Adrenal gland (tissue), 12 donors: ENCODE measurements around the gene PNMT. TPM values are rescaled to one million over a fixed set of nuclear protein-coding genes. Genes with fewer than 3 reads are reported as not detected.

Source experiments
- DNase-seq, 7 donors: peaks; one replicate each; pipeline ENCODE4 v3.0.0-alpha.2; 2019 to 2020
- H3K27ac ChIP-seq, 5 donors: fragments of 200-600 bp; sonication (generic) in 4 of 5; 1 replicate in 3 of 5; 2 replicates in 2 of 5; pipeline versions ENCODE4 v1.5.1 to v1.8.0; 2016 to 2020; ENCODE audit warnings: mild to moderate bottlenecking in 1 of 5
- H3K27me3 ChIP-seq: fragments of 200-600 bp; 2 replicates; pipeline ENCODE4 v1.8.0; 2021
- H3K36me3 ChIP-seq, 2 donors: fragments of 200-600 bp; replicated peaks in 1 of 2; 1 replicate in 1 of 2; 2 replicates in 1 of 2; pipeline versions ENCODE4 v1.5.1 to v1.8.0; 2018 to 2022
- H3K4me1 ChIP-seq, 2 donors: fragments of 200-600 bp; replicated peaks in 1 of 2; 1 replicate in 1 of 2; 2 replicates in 1 of 2; pipeline versions ENCODE4 v1.5.1 to v1.8.0; 2018 to 2021
- H3K4me3 ChIP-seq, 4 donors: fragments of 200-600 bp; sonication (generic) in 3 of 4; one replicate each; pipeline ENCODE4 v1.5.1; 2016 to 2018
- H3K9me3 ChIP-seq, 3 donors: fragments of 200-600 bp; sonication (generic) in 1 of 3; replicated peaks in 1 of 3; 1 replicate in 2 of 3; 2 replicates in 1 of 3; pipeline versions ENCODE4 v1.5.1 to v1.8.0; 2016 to 2021
- POLR2A ChIP-seq, 2 donors: fragments of 450-650 bp; IDR thresholded peaks; one replicate each; pipeline ENCODE4 v1.6.1; 2017; ENCODE audit warnings: antibody characterized with exemption in 2 of 2, mild to moderate bottlenecking in 2 of 2, moderate library complexity in 1 of 2
- WGBS, 4 donors: extraction: QIAGEN DNeasy Blood & Tissue Kit in 2 of 4; methylation state at CpG; one replicate each; pipeline versions ENCODE4 v1.1.5 to v1.1.7; 2013 to 2017; 5-methylcytosine and 5-hydroxymethylcytosine counted together
- intact Hi-C, 2 donors: fragments of 100-400 bp; cut with DNase I; formaldehyde crosslinking; loops; one replicate each; pipeline versions ENCODE4 v1.14.1 to v1.15.0; 2022 to 2023
- polyA plus RNA-seq, 3 donors: library from polyadenylated mRNA; stranded (reverse); fragments of 200-250 nt in 2 of 3; fragments of 350-450 nt in 1 of 3; fragmentation: Illumina TruSeq in 1 of 3; extraction: RNeasy Lipid Tissue Mini Kit (QIAGEN cat#74804) in 1 of 3; gene quantifications; one replicate each; pipeline ENCODE4 v1.2.3, GENCODE V29; 2013 to 2014
- total RNA-seq, 9 donors: library from RNA; depleted of rRNA in 4 of 9; stranded (reverse); fragments of >200 nt in 4 of 9; fragments of 120-200 nt in 1 of 9; fragmentation: NEBNext Ultra II Directional in 1 of 9; extraction: Animal tissue kit (Norgen Biotek cat#: 25700) in 1 of 9; gene quantifications; one replicate each; pipeline versions ENCODE4 v1.1.0 to v1.2.4, GENCODE V29; 2013 to 2023
- TF ChIP-seq, protein P1 (sequence below), 6 experiments: fragments of 450-650 bp in 4 of 6; fragments of 200-600 bp in 2 of 6; sonication (generic) in 1 of 6; IDR thresholded peaks; 1 replicate in 5 of 6; 2 replicates in 1 of 6; pipeline versions ENCODE4 v1.5.1 to v1.8.0; 2016 to 2021; ENCODE audit warnings: antibody characterized with exemption in 6 of 6, mild to moderate bottlenecking in 2 of 6, moderate library complexity in 1 of 6
- donor health status: healthy with polysubstance abuse.
- donor health status: Bipolar disorder and iron deficiency.
- donor health status: DM: yes; HTN: yes; CAD: no.
- donor health status: DM: no; HTN: no; CAD: no.
- donor health status: DM: no; HTN: no; CAD: no.
- donor health status: DM: yes; HTN: yes; CAD: no.

The PNMT gene
- total and polyA plus RNA-seq, 12 donors = 0.47 to 593 (median 121) TPM; not detected in 1

DNA sequence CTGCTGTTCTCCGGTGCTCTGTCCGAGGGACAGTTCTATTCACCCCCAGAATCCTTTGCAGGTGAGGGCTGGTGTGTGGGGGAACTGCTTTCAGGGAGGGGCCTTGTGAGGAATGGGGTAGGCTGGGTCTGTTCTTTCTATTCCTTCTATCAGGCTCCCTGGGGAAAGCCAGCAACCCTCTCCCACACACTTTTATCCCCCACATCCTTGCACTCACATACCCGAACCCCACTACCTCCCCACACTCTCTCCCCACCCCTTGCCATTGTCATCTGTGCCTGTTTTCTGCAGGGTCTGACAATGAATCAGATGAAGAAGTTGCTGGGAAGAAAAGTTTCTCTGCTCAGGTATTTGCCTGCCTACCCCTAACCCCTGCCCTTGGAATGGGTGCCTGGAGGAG is 9.5 kb upstream of the PNMT start:
- 76 to 91% (median 86%) methylated on average over 1 to 3 of the region's 3 CpGs for WGBS, 4 donors
- Histone ChIP-seq H3K27ac (peak overlapping the region in 2 of 5 donors; percentile 74 to 75), H3K9me3 (no peaks in the 10 kb centered on the region), H3K36me3 (peaks cover 0 to 54% of the 10 kb centered on the region in 2 donors), H3K27me3 (no peaks in the 10 kb centered on the region), H3K4me1 (peaks cover 0 to 39% of the 10 kb centered on the region in 2 donors), H3K4me3 (no peak overlapping the region)
- DNase-seq = no peak
- intact Hi-C loops = no loop called here
- TF ChIP-seq, protein P1, sequence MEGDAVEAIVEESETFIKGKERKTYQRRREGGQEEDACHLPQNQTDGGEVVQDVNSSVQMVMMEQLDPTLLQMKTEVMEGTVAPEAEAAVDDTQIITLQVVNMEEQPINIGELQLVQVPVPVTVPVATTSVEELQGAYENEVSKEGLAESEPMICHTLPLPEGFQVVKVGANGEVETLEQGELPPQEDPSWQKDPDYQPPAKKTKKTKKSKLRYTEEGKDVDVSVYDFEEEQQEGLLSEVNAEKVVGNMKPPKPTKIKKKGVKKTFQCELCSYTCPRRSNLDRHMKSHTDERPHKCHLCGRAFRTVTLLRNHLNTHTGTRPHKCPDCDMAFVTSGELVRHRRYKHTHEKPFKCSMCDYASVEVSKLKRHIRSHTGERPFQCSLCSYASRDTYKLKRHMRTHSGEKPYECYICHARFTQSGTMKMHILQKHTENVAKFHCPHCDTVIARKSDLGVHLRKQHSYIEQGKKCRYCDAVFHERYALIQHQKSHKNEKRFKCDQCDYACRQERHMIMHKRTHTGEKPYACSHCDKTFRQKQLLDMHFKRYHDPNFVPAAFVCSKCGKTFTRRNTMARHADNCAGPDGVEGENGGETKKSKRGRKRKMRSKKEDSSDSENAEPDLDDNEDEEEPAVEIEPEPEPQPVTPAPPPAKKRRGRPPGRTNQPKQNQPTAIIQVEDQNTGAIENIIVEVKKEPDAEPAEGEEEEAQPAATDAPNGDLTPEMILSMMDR (IDR thresholded peaks at IDR 0.05) = no peak
- no peak for TF ChIP-seq POLR2A (IDR thresholded peaks at IDR 0.05)

DNA sequence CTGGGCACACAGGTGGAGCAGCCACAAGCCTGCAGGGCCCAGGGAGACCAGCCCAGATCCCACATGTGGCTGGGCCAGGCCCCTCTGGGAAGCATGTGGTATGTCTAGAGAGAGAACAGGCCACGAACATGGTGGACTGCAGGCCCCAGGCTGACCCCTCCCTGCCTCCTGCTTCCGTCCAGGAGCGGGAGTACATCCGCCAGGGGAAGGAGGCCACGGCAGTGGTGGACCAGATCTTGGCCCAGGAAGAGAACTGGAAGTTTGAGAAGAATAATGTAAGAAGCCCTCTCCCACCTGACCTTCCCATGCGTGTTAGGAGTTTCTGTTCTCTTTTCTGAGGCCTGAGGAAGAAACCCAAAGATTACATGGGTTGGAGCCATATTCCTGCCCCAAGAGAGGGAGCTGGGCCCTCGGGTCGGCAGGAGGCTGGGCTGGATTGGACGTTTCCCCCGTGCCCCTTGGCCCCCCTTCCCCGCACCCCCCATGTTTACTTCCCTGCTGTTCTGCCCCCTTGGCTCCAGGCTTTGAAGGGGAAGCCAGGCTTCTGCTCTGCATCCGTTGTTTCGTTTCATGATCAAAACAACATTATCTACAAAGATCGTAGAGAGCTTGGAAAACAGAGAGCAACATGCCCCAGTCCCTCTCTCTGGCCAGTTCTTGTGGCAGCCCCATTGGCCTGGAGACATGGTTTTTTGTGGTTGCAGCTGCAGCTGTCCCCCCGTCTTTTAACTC is 8.8 kb upstream of the PNMT start:
- H3K4me1 ChIP-seq = peaks cover 0 to 36% of the 10 kb centered on the region in 2 donors
- intact Hi-C loops = no loop called here
- no peak for TF ChIP-seq POLR2A (IDR thresholded peaks at IDR 0.05)
- TF ChIP-seq, protein P1 (IDR thresholded peaks at IDR 0.05) = no peak
- WGBS, 4 donors = 36 to 66% (median 58%) methylated on average over 11 to 15 of the region's 15 CpGs
- DNase-seq = peak in 2 of 7 donors; percentile 30 to 64
- H3K9me3 ChIP-seq = no peaks in the 10 kb centered on the region
- H3K4me3 ChIP-seq = no peak overlapping the region
- H3K27me3 ChIP-seq = no peaks in the 10 kb centered on the region
- peak overlapping the region in 3 of 5 donors; percentile 4 to 75 (median 74) for H3K27ac ChIP-seq
- peaks cover 0 to 54% of the 10 kb centered on the region in 2 donors for H3K36me3 ChIP-seq

DNA sequence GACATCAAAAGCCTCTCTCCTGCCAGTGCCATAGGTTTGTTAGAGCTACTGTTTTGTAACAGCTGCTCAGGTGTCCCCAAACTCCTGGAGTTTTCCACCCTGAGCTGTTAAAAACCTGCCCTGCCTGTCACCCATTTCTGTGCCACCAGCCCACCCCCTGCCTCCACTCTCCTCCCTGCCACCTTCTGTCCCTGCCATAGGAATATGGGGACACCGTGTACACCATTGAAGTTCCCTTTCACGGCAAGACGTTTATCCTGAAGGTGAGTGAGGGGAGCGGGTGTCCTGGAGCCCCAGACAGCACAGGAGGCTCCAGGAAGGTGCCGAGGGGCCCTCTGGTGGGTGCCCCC is 8.3 kb upstream of the PNMT start:
- no peak for DNase-seq
- 52 to 78% (median 74%) methylated on average over 3 to 5 of the region's 5 CpGs for WGBS, 4 donors
- H3K4me1 ChIP-seq = peaks cover 0 to 42% of the 10 kb centered on the region in 2 donors
- TF ChIP-seq POLR2A (IDR thresholded peaks at IDR 0.05) = no peak
- TF ChIP-seq, protein P1 (IDR thresholded peaks at IDR 0.05) = no peak
- no peaks in the 10 kb centered on the region for H3K27me3 ChIP-seq
- no peaks in the 10 kb centered on the region for H3K9me3 ChIP-seq
- no peak overlapping the region for H3K4me3 ChIP-seq
- H3K36me3 ChIP-seq = peaks cover 0 to 54% of the 10 kb centered on the region in 2 donors
- peak overlapping the region in 3 of 5 donors; percentile 21 to 75 (median 74) for H3K27ac ChIP-seq
- intact Hi-C loops = no loop called here

DNA sequence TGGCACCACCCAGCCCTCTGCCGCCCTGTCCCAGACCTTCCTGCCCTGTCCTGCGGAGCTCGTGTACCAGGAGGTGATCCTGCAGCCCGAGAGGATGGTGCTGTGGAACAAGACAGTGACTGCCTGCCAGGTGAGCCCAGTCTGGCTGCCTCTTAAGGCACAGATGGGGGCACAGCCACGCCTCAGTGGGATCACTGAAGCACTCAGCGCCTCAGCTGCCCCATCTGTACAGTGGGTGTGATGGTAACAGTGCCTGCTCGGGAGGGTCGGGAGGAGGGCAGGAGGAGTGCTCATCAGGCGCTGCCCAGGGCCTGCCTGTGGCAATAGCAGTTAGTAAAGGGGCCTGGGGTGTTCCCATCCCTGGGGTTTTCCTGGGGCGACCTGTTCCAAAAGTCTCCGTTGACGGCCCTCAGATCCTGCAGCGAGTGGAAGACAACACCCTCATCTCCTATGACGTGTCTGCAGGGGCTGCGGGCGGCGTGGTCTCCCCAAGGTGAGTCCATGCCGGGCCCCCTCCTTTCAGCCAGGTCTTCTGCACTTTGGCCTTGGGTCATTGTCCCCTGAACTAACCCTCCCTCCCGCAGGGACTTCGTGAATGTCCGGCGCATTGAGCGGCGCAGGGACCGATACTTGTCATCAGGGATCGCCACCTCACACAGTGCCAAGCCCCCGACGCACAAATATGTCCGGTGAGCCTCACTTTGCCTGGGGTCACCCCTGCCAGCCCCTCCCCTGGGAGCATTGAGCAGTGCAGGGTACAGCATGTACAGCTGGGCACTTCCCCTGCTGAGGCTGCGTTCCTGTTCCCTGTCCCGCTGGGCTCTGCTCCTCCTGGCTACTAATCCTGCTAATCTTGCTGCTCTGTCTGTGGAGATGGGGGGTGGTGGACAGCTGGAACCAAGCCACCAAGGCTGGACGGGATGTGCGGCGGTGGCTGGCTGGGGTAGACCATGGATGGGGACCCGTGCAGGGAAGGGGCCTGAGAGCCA is 7.6 kb upstream of the PNMT start:
- peak in 3 of 7 donors; percentile 39 to 89 (median 50) for DNase-seq
- H3K36me3 ChIP-seq = peaks cover 0 to 54% of the 10 kb centered on the region in 2 donors
- intact Hi-C loops = no loop called here
- peak overlapping the region in 3 of 5 donors; percentile 21 to 75 (median 74) for H3K27ac ChIP-seq
- 81 to 89% (median 87%) methylated on average over 13 to 35 of the region's 35 CpGs for WGBS, 4 donors
- no peak overlapping the region for H3K4me3 ChIP-seq
- H3K9me3 ChIP-seq = no peaks in the 10 kb centered on the region
- no peaks in the 10 kb centered on the region for H3K27me3 ChIP-seq
- H3K4me1 ChIP-seq = peaks cover 0 to 42% of the 10 kb centered on the region in 2 donors
- TF ChIP-seq, protein P1 (IDR thresholded peaks at IDR 0.05) = no peak
- no peak for TF ChIP-seq POLR2A (IDR thresholded peaks at IDR 0.05)
